CD1c-positive myeloid dendritic cell (primary cell): ENCODE data around the gene FRZB.
"Not testable (repeated sequence)": the region's sequence is repeated elsewhere in the genome, so short reads cannot be mapped to it uniquely, and the experiment has no call there.

Experiments
- DNase-seq: peaks from one replicate; pipeline ENCODE4 v3.0.0-alpha.2; 2016; ENCODE audit errors: extremely low spot score

FRZB gene

GRCh38 chr2:182866461-182867406 lies at the start of gene FRZB:
FRZB (minus strand) TSS chr2:182866637; CDS start chr2:182866552, 85 bp downstream.
- no peak for DNase-seq

DNA sequence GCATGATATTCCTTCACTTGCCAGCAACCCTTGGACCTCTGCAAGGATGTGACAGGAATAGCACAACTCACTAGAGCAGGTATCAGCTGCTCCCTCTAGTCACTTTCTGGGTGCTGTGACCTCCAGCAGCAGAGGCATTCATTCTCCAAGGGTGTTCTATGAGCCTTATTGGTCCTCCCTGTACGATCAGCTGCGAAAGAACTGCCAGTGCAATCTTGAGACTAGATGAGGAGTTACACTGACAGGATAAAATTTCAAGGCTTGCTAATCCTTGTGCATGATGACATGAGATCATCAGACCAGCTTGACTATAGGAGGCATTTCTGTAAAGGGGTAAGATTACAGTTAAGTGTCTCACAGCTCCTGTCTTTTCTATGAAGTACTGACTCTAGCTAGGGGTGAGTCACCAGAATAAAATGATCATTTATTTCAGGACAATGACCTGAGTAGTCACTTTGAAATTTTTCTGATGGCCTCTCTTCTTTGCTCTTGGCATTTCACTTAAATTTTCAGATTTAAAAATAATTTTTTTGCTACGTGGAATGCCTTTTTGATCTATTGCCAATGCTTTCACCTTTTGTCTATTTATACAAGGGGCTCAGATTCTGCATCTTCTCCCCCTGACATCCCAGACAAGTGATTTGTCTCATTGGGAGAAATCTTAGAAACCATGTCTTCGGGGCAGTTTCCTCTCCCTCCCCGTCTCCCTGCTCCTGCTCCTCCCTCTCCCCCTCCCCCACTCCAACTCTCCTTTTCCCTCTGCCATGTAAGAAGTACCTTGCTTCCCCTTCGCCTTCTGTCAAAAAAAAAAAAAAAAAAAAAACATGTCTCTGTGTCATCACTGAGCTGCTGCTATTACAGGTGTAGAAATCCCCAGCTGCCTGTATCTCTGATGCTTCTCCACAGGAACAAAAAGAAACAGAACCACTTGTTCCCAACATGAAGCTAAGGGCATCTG lies 49.2 kb upstream of the FRZB start:
- DNase-seq, result no peak

DNA sequence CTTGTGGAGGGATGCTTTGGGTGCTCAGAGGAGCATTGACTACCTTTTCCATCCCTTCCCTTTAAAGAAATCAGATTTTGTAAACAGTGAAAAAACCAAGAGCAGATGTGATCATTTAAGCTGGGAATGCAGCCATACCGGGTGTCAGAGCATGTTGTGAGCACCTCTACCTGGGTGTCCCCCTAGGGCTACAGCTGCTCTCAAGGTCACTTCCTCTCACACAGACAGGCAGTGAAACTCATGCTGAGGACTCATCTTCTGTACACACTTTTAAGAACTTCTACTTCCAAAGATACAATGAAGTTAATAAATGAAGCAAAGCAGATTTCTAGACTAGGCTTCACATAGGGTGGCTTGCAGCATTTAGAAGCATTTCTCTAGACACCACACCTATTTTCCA lies 48.4 kb upstream of the FRZB start:
- DNase-seq, result no peak

DNA sequence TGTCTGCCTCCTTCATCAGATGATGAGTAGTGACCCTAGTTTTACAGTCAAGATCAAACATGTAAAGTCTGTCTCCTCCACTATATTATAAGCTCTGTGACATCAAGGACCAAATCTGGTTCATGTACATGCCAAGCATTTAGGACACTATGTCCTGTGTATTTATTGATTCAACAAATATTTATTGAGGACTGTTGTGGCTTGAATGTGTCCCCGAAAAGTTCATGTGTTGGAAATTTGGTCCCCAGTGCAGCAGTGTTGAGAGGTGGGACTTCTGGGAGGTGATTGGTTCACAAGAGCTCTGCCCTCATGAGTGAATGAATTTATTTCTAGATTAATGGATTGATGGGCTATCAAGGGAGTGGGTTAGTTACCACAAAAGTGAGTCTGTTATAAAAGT lies 46.6 kb upstream of the FRZB start:
- no peak for DNase-seq

DNA sequence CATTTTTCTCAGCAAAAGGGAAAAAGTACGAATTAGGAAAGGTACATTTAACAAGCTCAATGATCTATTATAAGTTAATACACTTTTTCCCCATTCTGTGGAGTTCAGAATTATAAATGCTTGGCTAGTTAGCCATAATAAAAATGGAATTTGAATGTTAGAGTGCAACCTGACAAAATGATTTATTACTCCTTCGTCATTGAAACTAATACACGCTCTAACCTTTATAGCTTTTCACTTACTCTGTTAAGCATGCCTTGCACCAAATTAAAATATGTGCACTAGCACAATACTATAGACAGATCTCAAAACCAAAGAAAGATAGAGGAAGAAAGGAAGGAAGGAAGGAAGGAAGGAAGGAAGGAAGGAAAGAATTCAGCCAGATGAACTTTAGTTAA lies 46.1 kb upstream of the FRZB start:
- no peak for DNase-seq

GRCh38 chr2:182911813-182912517 lies 45.5 kb upstream of the FRZB start:
- DNase-seq, result no peak

DNA sequence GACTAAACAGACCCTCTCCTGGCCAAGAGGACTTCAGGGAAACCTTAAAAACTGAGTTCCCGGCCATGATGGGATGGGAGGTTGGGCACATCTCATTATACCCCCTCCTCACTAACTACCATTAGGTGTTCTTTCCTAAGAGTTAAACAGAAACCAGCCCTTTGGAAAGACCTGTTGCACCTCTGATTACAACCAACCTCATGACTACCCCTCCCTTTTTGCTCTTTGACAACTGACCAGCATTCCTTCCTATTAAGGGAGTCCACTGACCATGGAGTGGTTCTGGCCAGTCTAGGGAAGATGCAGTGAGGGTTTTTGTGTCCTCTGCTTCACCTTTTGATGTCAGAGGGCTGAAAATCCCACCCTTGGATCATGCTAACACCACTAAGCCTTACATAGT lies 44.5 kb upstream of the FRZB start:
- no peak for DNase-seq

GRCh38 chr2:182907081-182907830 lies 40.8 kb upstream of the FRZB start:
- DNase-seq, result no peak

- no peak for DNase-seq
Observed at GRCh38 chr2:182906454-182906853, 40.0 kb upstream of the FRZB start.

GRCh38 chr2:182904844-182905243 lies 38.4 kb upstream of the FRZB start:
- no peak for DNase-seq

GRCh38 chr2:182903566-182903965 lies 37.1 kb upstream of the FRZB start:
- DNase-seq, result no peak

GRCh38 chr2:182901748-182902147 lies 35.3 kb upstream of the FRZB start:
- DNase-seq, result no peak

GRCh38 chr2:182898718-182899117 lies 32.3 kb upstream of the FRZB start:
- DNase-seq, result no peak

DNA sequence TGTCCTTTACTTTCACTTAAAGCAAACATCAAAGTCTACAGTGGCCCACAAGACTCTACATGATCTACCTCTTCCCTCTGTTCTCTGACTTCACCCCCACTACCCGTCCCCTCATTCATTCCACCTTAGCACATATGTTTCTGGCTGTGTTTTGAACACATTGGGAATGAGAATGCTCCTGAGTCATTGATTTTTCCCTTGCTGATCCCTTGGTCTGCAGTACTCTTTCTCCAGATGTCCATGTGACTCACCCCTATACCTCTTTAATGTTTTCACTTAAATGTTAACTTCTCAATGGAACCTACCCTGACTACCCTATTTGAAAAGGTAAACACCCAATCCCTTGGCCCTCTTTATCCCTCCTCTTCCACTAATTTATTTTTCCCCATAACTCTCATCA lies 30.7 kb upstream of the FRZB start:
- DNase-seq, result no peak

- no peak for DNase-seq
Observed at GRCh38 chr2:182895798-182896197, 29.4 kb upstream of the FRZB start.

DNA sequence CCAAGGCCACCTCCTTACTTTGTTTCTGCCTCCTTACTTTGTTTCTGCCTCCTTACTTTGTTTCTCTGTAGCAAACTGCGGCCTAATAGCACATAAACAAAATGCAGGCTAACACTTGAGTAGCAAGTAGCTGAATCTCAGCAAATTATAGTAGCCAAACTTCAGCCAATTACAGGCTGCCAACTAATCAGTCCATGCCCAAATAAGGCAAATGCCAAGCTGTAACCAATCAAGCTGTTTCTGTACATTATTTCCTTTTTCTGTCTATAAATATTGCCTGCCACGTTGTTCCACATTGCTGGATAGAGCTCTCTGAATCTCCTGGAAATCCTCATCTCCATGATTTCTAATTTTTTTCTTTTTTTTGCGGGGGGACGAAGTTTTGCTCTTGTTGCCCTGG lies 28.7 kb upstream of the FRZB start:
- DNase-seq, result no peak

DNA sequence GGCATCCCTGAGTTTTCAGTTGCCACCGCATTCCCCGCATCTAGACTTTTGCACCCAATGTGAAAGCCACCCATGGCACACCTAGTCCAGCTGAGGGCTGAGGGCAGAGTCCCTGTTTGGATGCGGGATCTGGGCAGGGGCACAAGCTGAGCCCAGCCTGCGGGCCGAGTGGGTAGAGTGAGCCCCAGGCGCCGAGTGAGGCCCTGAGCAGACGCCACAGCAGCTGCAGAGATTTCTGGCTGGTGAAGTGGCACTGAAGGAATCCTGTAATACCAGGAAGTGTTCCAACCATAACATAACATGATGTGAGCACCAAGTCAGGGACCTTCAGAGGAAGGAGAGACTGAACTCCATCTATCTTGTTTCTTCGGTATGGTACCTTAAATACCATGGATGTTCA lies 27.7 kb upstream of the FRZB start:
- no peak for DNase-seq

DNA sequence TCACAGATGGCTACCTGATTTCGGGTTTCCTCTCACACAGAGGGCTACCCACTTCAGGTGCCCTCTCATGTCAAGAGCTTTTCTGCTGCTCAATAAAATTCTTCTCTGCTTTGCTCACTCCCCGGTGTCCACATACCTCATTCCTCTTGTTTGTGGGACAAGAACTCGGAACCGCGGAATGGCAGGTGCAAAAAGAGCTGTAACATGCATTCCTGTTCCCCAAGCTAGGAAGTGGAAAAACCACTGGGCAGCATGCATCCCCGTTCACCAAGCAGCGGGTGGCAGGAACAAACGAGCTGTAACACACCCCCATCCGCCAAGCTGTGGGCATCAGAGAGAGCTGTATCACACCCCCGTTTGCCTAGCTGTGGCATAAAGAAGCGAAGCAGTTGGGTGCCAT lies 27.2 kb upstream of the FRZB start:
- DNase-seq, result no peak

- not testable (repeated sequence) for DNase-seq
Observed at GRCh38 chr2:182893035-182893434, 26.6 kb upstream of the FRZB start.

GRCh38 chr2:182891611-182892010 lies 25.2 kb upstream of the FRZB start:
- DNase-seq, result no peak

DNA sequence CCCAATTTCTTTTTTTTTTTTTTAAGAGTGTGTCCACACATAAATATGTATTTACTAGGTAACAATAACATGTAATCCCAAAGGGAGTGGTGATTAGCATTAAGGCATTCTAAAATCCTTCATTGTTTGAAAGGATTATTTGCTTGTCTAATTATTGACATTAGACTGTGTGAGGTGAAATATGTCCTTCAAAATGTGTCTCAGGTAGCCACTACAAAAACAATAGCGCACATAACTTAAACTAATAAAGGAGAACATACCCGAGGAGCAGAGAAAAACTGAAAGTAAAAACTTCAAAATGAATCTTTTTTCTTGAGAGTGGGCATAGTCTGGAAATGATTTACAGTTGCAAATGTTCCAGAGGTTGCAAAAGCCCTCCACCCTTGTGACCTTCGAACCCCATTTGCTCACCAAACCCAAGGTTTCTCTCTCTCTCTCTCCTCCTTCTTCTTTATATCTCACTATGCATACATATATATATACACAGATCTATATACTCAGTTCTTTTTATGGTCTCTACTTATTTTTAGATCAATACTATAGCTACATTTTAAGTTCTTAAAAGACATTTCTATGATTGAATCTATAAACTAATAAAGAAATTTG lies 24.4 kb upstream of the FRZB start:
- DNase-seq, result no peak
